Endothelial cell of umbilical vein (primary cell): ENCODE data around the gene NR2F6.

Source experiments
- EZH2 ChIP-seq: IDR thresholded peaks from 2 replicates; pipeline ENCODE4 v1.6.1; 2012; ENCODE audit warnings: borderline replicate concordance, low read depth, mild to moderate bottlenecking, moderate library complexity, low read length, inconsistent platforms; ENCODE audit not compliant: severe bottlenecking
- TF ChIP-seq, protein P1 (sequence below), 2 donors: IDR thresholded peaks; 1 replicate in 1 of 2; 2 replicates in 1 of 2; pipeline ENCODE4 v1.5.1; 2011; ENCODE audit warnings: low read length in 2 of 2, mild to moderate bottlenecking in 2 of 2, moderate library complexity in 2 of 2, control low read depth in 1 of 2, inconsistent platforms in 1 of 2, low read depth in 1 of 2; ENCODE audit not compliant: insufficient read depth in 1 of 2; ENCODE audit errors: extremely low read depth in 1 of 2

DNA sequence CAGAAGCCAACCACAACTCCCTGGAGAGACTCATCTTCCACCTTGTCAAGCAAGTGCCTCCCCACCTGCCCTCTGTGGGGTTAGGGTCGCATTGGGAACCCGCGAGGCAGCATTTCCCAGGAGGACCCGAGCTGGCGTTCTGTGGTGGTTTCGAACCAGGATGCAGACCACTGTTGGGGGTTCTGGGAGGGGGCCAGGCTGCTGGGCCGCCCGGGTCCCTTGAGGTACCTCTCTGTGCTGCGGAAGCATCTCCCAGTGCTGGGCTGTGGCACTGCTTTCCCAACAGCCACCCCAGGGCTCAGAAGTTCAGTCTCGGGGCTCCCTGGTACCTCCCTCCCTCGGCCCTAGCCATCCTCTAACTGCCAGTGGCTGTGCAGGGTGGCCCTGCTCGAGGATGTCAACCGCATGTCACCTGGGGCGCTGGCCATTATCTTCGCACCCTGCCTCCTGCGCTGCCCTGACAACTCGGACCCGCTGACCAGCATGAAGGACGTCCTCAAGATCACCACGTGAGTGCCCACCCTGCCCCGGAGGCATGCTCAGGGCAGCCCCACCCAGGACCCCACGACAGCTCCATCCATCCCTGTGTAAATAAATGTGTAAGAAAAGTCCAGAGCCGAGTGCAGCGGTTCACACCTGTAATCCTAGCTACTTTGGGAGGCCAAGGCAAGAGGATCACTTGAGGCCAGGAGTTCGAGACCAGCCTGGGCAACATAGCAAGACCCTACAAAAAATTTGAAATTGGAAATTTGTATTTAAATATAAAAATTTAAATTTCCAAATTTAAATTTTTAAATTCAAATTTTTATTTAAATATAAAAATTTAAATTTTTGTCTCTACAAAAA is 38.8 kb downstream of the NR2F6 start:
- TF ChIP-seq, protein P1, sequence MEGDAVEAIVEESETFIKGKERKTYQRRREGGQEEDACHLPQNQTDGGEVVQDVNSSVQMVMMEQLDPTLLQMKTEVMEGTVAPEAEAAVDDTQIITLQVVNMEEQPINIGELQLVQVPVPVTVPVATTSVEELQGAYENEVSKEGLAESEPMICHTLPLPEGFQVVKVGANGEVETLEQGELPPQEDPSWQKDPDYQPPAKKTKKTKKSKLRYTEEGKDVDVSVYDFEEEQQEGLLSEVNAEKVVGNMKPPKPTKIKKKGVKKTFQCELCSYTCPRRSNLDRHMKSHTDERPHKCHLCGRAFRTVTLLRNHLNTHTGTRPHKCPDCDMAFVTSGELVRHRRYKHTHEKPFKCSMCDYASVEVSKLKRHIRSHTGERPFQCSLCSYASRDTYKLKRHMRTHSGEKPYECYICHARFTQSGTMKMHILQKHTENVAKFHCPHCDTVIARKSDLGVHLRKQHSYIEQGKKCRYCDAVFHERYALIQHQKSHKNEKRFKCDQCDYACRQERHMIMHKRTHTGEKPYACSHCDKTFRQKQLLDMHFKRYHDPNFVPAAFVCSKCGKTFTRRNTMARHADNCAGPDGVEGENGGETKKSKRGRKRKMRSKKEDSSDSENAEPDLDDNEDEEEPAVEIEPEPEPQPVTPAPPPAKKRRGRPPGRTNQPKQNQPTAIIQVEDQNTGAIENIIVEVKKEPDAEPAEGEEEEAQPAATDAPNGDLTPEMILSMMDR (IDR thresholded peaks at IDR 0.05; ENCODE audit: extremely low read depth in 1 of 2, insufficient read depth in 1 of 2, low read depth in 1 of 2, low read length in 2 of 2): no peak
- TF ChIP-seq EZH2: no peak
